Endodermal cell (in vitro differentiated cells): ENCODE measurements around the gene S100A12. TPM values are rescaled to one million over a fixed set of nuclear protein-coding genes. Genes with fewer than 3 reads are reported as not detected.

Source experiments
- DNase-seq: peaks from one replicate; pipeline ENCODE4 v3.0.0-alpha.2; 2017
- H3K27ac ChIP-seq: 2 replicates; pipeline ENCODE4 v1.5.1; 2013; ENCODE audit warnings: mild to moderate bottlenecking, low read depth, low read length, moderate library complexity
- H3K27me3 ChIP-seq: 2 replicates; pipeline ENCODE4 v1.6.1; 2013; ENCODE audit warnings: mild to moderate bottlenecking, low read length, moderate library complexity; ENCODE audit not compliant: insufficient read depth, control insufficient read depth, poor library complexity, severe bottlenecking
- H3K36me3 ChIP-seq: 2 replicates; pipeline ENCODE4 v1.7.0; 2013; ENCODE audit warnings: mild to moderate bottlenecking, low read length, moderate library complexity; ENCODE audit not compliant: control insufficient read depth, insufficient read depth
- H3K4me1 ChIP-seq: one replicate; pipeline ENCODE4 v1.7.0; 2013; ENCODE audit warnings: low read length; ENCODE audit not compliant: control insufficient read depth, insufficient read depth
- H3K4me3 ChIP-seq: 2 replicates; pipeline ENCODE4 v1.5.1; 2013; ENCODE audit warnings: mild to moderate bottlenecking, low read length, moderate library complexity
- H3K9ac ChIP-seq: 2 replicates; pipeline ENCODE4 v1.6.1; 2013; ENCODE audit warnings: mild to moderate bottlenecking, low read length, moderate library complexity; ENCODE audit not compliant: poor library complexity, severe bottlenecking; ENCODE audit errors: extremely low read depth
- H3K9me3 ChIP-seq: 2 replicates; pipeline ENCODE4 v1.6.1; 2013; ENCODE audit warnings: mild to moderate bottlenecking, low read length, moderate library complexity; ENCODE audit not compliant: control insufficient read depth
- H3K27ac Mint-ChIP-seq: 2 replicates; pipeline ENCODE4 v1.8.0; 2020; ENCODE audit warnings: mixed read lengths
- H3K27me3 Mint-ChIP-seq: 2 replicates; pipeline ENCODE4 v1.8.0; 2021; ENCODE audit warnings: mild to moderate bottlenecking, mixed read lengths; ENCODE audit not compliant: insufficient read depth
- H3K36me3 Mint-ChIP-seq: 2 replicates; pipeline ENCODE4 v1.8.0; 2020; ENCODE audit warnings: low read depth, mixed read lengths
- H3K4me1 Mint-ChIP-seq: 2 replicates; pipeline ENCODE4 v1.8.0; 2020; ENCODE audit warnings: mixed read lengths
- H3K4me3 Mint-ChIP-seq: 2 replicates; pipeline ENCODE4 v1.8.0; 2020; ENCODE audit warnings: mild to moderate bottlenecking, moderate library complexity, mixed read lengths
- H3K9me3 Mint-ChIP-seq: 2 replicates; pipeline ENCODE4 v1.8.0; 2020; ENCODE audit warnings: mild to moderate bottlenecking, mixed read lengths
- CTCF ChIP-seq: fragments of 200-600 bp; sonication (generic); conservative IDR thresholded peaks from 2 replicates; pipeline ENCODE4 v1.5.0; 2021; ENCODE audit warnings: antibody characterized with exemption, mild to moderate bottlenecking
- WGBS, 2 experiments: methylation state at CpG; one replicate each; pipeline versions ENCODE4 v1.1.5 to v1.1.7; 2013; ENCODE audit warnings: missing lambda C conversion rate in 2 of 2, mixed read lengths in 1 of 2; ENCODE audit not compliant: insufficient coverage in 1 of 2, insufficient read length in 1 of 2; 5-methylcytosine and 5-hydroxymethylcytosine counted together
- total RNA-seq, 2 donors: library from RNA; stranded (reverse); fragmentation: NEBNext Ultra II Directional in 1 of 2; extraction: Animal tissue kit (Norgen Biotek cat#: 25700) in 1 of 2; gene quantifications; 2 replicates in 1 of 2; 3 replicates in 1 of 2; pipeline ENCODE4 v1.2.1, GENCODE V29; 2021

S100A12 gene
- total RNA-seq, 2 donors from 2014 or later: not detected

DNA sequence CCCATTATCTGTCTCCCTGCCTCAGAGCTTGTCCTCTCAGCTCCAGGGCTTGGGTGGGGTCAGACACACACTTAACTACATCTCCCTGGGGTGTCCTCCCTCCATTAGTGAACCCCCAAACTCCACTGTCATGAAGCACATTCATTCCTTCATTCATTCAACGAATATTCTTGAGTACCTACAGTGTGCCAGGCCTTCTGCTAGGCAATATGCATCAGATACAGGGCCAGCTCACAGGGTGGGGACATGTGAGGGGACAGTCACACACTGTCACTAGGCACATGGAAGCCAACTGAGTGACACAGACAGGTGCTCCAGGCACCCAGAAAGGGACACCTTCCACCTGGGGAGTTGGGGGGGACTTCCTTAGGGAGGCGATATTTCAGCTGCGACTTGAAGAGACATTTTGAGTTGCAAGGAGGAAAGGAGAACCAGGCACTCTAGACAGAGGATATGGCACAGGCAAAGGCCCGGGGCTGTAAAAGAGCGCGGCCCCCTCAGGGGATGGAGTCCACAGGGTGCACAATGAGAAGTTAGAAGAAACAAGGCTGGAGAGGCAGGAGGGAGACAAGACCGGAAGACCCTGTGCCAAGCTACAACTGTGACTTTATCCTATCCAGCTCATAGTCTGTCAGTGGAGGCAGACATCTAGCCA lies 24.1 kb upstream of the S100A12 start:
- Mint-ChIP-seq H3K27ac (no peak overlapping the region), H3K4me1 (no peaks in the 10 kb centered on the region), H3K27me3 (peaks cover 18% of the 10 kb centered on the region), H3K4me3 (no peak overlapping the region), H3K36me3 (no peaks in the 10 kb centered on the region), H3K9me3 (no peaks in the 10 kb centered on the region)
- H3K36me3 ChIP-seq: no peaks in the 10 kb centered on the region
- no peaks in the 10 kb centered on the region for H3K9me3 ChIP-seq
- H3K4me1 ChIP-seq: no peaks in the 10 kb centered on the region
- WGBS, 2 experiments: 90 to 98% methylated on average over 7 of the region's 7 CpGs
- no peak for DNase-seq
- H3K27ac ChIP-seq: no peak overlapping the region
- TF ChIP-seq CTCF: no peak
- no peak overlapping the region for H3K9ac ChIP-seq
- H3K4me3 ChIP-seq: no peak overlapping the region
- no peaks in the 10 kb centered on the region for H3K27me3 ChIP-seq

- Histone ChIP-seq H3K9ac (no peak overlapping the region), H3K27ac (no peak overlapping the region), H3K9me3 (no peaks in the 10 kb centered on the region), H3K4me3 (no peak overlapping the region), H3K4me1 (no peaks in the 10 kb centered on the region), H3K27me3 (no peaks in the 10 kb centered on the region), H3K36me3 (no peaks in the 10 kb centered on the region)
- peak; percentile 24 for DNase-seq
- H3K4me1 Mint-ChIP-seq: no peaks in the 10 kb centered on the region
- WGBS, 2 experiments: 88% methylated on average over 6 of the region's 6 CpGs; no CpG with 5 or more reads in 1 of the 2 experiments
- no peak overlapping the region for H3K4me3 Mint-ChIP-seq
- H3K9me3 Mint-ChIP-seq: no peaks in the 10 kb centered on the region
- H3K27ac Mint-ChIP-seq: no peak overlapping the region
- no peaks in the 10 kb centered on the region for H3K36me3 Mint-ChIP-seq
- peaks cover 5% of the 10 kb centered on the region for H3K27me3 Mint-ChIP-seq
- TF ChIP-seq CTCF: no peak
Observed at GRCh38 chr1:153397924-153398651, 22.7 kb upstream of the S100A12 start.

GRCh38 chr1:153397051-153397923 lies 21.9 kb upstream of the S100A12 start:
- H3K36me3 Mint-ChIP-seq: no peaks in the 10 kb centered on the region
- no peaks in the 10 kb centered on the region for H3K36me3 ChIP-seq
- 88 to 90% methylated on average over 12 to 19 of the region's 19 CpGs for WGBS, 2 experiments
- peaks cover 5% of the 10 kb centered on the region for H3K27me3 Mint-ChIP-seq
- no peak for TF ChIP-seq CTCF
- no peaks in the 10 kb centered on the region for H3K27me3 ChIP-seq
- no peak overlapping the region for H3K27ac Mint-ChIP-seq
- H3K4me1 Mint-ChIP-seq: no peaks in the 10 kb centered on the region
- H3K4me1 ChIP-seq: no peaks in the 10 kb centered on the region
- no peaks in the 10 kb centered on the region for H3K9me3 ChIP-seq
- no peak overlapping the region for H3K27ac ChIP-seq
- no peak overlapping the region for H3K9ac ChIP-seq
- no peak overlapping the region for H3K4me3 ChIP-seq
- DNase-seq: peak; percentile 30
- no peak overlapping the region for H3K4me3 Mint-ChIP-seq
- H3K9me3 Mint-ChIP-seq: no peaks in the 10 kb centered on the region
